GM19324 (cell line): ENCODE results near the gene STON1.
"Not testable (repeated sequence)": the region's sequence is repeated elsewhere in the genome, so short reads cannot be mapped to it uniquely, and the experiment has no call there.

ENCODE experiments used
- ATAC-seq: cut with Tn5 transposase; IDR thresholded peaks from one replicate; pipeline ENCODE4 v1.9.1; 2021; ENCODE audit warnings: mild to moderate bottlenecking, moderate library complexity; ENCODE audit not compliant: unreplicated experiment, low FRiP score

Gene STON1

DNA sequence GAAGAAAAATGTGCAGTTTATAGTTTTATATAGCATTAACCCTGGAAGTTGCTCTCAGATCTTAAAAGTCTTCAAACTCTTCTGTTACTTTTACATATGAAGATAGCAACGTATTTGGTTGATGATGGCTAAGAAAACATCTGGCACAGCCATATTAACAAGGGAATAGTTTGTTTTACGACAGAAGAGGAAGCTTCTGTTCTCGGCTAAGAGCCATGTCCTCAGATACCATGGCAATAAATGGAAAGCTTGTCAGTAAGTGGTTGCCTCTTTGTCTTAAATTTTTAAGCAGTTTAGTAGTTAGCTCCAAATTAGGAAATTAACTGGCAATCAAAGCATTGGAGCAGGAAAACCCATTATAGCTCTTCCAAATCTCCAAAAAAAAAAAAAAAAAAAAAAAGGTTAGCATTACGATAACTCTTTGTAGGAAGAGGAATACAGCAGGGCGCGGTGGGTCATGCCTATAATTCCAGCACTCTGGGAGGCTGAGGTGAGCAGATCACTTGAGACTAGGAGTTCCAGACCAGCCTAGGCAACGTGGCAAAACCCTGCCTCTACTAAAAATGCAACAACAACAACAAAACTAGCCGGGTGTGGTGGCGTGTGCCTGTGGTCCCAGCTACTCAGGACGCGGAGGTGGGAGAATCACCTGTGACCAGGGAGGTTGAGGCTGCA, 4.5 kb upstream of the STON1 start:
- ATAC-seq = no peak

DNA sequence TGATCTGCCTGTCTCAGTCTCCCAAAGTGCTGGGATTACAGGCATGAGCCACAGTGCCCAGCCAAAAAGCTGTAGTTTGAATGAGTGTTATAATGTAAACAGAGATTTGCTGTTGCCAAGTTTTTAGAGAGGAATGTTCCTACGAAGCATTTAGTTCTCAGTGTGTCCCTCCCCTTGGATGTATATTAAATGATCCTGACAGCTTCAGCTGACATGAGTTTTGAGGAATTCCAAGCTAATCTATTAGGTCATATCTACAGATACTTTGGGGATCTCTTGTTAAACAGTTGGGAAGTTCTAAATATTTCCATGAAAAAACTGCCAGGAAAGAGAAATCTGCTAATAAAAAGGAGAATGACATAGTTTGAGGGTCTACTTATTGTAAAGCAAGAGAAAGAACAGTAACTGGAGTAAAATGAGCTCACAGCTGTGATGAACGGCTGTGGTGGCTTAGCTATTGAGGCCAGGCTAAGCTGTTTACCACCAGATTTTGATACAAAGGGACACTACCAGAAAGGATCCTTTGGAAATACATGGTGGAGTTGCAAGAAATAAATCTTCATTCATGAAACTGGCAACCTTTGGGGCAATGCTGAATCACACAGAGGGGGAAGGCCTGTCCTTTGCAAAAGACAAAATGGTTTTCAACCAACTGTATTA, 2.6 kb upstream of the STON1 start:
- no peak for ATAC-seq

DNA sequence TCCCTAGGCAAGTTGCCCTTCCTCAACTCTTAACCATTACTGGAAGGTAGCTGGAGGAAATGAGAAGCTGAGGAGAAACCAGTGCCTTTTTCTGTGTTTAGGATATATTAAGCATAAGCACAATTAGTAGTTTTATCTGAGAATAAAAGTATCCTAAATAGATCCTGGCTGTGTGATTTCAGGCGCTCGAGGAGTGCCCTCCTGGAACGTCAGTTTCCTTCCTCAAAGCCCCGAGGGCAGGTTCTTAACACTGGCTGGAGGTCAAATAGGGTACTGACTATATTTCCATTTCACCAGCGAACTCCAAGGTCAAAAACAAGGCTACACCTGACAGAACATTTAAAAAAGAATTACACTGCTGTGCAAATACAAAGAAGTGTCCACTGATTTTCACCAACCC, 1.5 kb upstream of the STON1 start:
- ATAC-seq = no peak

DNA sequence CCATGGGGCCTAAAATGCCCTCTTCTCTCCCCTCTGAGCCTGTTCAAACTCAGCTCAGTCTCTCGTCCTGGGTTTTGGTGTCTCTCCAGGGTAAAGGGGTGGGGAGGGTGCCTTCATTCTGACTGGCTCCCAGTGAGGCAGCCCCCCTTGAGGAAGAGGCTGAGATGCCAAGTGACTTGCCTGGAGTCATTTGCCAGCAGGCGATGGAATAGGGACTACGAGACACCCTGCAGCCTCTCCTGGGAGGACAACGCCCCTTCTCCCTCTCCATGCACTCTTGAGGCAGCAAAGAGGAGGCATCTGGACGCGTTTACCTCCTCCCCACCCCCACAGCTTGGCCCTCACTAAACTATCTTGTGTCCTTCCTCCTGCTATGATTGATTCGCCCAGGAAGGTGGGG, 760 bp upstream of the STON1 start:
- ATAC-seq = no peak

DNA sequence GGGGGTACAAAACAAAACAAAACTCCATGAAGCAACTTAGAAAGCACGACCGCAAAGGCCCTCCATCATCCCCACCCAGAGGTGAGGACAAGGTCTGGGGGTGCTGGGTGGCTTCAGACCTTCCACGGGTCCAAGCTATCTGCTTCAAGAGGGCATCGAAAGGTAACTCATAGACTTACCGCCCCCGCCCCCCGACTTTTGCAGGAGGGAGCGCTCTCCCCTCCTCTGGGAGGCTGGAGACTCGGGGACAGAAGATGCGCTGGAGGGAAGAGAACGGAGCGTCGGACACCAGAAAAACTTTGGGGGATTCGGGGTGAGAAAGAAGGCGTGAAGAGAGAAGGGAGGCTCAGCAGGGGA, 300 bp upstream of the STON1 start:
- ATAC-seq = peak; percentile 23

DNA sequence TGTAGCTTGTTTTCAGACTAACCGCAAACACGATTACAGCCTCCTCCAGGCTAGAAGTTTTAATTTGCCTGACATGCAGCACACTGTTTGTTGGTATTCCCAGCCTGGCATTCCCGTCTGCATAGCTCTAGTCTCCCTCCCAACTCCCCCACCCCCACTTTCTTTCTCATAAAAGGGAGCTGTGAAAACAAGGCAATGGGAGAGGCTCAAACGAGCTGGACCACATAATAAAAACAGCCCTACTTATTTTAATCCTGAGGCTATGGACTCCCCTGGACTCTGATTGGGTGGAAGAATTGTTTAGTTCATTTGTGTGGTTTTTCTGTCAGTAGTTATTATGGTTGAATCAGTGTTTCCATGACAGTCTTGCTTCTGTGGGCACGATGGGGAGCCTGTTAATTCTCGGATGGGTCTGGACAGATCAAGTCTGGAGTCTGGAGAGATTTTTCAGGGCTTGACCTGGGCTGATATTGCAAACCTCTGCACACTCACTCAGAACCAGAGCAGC, 1.2 kb downstream of the STON1 start:
- ATAC-seq = no peak

DNA sequence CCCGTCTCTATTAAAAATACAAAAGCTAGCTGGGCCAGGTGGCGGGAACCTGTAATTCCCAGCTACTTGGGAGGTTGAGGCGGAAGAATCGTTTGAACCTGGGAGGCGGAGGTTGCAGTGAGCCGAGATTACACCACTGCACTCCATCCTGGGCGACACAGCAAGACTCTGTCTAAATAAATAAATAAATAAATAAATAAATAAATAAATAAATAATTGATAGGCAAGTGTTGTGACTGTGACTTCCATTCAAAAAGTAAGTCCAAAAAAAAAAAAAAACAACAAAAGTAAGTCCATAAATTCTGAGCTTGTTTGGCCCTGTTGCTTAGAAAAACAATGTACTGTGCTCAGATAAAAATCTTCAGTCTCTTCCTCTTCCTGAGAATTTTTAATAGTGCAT, 2.2 kb downstream of the STON1 start:
- ATAC-seq = no peak

DNA sequence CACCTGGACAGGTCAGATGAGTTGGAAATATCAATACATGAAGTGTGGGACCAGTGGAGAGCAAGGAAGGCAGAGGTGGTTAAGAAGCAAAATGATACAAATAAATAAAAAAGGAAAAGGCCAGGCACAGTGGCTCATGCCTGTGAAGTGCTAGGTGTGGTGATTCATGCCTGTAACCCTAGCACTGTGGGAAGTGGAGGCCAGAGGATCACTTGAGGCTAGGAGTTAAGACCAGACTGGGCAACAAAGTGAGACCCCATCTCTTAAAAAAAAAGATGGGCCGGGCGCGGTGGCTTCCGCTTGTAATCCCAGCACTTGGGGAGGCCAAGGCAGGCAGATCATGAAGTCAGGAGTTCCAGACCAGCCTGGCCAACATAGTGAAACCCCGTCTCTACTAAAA, 2.9 kb downstream of the STON1 start:
- no peak for ATAC-seq

DNA sequence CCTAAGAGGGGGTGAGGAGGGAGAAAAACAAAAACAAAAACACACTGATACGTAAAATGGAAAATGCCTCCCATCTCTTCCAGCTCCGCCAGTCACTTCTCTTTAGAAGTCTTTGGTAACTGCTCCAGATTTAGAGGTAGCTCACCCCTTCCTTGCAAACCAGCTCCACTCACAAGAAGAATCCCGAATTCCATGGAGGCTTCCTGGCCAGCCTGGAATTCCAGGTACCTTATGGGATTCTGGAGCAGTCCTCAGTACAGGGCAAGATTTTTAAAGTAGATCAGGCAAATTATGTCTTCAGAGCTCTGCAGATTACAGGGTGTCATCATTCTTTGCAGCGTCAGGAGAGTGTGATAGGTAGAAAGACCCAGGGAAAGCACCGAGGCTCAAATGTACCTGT, 4.8 kb downstream of the STON1 start:
- ATAC-seq = no peak

DNA sequence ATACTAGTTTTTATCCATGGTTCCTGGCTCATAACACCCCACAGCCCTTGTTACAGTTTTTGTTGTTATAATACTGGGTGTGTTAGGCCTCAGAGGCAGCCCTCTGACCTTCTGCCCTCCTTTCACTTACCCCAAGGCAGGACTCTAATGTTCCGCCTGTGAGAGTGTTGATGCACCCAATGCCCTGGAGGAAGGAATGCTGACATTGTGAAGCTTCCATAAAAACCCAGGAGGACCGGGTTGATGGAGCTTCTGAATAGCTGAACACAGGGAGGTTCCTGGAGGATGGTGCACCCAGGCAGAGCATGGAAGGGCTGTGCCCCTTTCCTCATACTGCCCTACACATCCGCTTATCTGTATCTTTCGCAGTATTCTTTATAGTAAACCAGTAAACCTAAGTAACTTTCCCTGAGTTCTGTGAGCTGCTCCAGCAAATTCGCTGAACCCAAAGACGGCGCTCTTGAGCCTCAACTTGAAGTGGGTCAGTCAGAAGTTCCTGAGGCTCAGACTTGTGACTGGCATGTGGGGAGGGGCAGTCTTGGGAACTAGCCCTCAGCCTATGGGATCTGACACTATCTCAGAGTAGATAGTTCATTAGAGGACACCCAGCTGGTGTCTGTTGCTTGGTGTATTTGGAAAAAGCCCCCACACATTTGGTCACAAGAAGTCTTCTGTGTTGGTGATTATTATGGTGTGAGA, 10.4 kb downstream of the STON1 start:
- no peak for ATAC-seq

DNA sequence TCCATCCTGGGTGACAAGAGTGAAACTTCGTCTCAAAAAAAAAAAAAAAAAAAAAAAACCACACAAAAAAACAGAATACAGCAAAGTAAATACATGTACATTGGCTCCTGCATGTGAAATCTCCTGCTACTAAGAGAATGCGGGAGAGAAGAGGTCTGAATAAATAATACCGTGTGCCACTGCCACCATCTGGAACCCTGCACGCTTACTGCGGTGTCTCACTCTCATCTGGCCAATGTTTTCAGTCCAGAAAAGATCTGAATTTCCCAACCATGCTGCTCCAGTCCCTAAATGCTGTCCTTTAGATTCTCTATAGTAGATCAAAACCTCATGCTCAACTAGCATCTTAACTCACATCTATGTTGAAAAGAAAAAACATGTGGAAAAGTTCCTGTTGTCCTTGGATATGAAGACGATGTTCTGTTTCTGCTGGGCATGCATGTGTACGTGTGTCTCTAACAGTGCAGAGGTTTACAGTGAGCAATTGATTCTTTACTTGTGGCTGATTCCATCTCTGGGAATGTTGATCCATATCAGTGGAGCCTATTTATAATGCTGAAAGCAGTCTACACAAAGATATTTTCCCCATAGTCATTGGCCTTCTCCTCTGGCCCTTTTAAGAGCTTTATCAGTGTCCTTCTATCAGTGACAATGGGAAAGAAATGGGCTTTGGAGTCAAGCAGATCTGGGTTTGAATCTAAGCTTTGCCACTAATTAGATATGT, 11.9 kb downstream of the STON1 start:
- no peak for ATAC-seq

DNA sequence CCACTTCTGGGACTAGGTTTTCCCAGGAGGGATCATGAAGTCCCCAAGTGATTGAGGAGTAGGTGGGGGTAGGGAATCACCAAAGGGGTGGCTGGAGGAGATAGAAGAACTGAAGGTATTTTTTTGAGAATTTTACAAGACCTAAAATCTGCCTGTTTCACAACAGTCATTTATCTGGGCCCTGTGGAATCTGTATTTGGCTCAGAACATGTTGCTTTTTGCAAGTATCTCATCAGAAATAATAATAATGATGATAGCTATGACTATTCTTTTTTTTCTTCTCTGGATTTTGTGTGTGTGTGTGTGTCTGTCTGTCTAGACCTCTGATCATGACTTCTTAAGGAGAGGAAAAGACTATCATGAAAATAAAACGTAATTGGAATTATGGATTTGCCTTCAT, 13.9 kb downstream of the STON1 start:
- ATAC-seq = no peak

DNA sequence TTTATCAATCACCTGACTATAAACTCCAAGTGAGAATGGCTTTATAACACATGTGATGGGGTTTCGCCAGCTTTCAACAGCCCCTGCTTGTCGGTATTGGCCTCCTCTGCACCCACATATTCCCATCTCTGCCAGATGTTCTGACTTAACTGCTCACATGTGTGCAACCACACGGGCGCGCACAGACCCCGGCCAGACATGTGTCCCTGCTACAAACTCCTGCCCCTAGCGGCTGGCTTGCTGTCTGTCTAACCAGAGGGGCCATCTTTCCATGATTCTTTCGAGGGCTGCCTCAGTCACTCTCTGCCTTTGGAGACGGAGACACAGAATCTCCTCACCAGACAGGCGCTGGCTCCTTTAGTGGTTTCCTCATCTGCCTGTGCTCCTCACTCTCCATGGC, 15.3 kb downstream of the STON1 start:
- ATAC-seq = no peak

DNA sequence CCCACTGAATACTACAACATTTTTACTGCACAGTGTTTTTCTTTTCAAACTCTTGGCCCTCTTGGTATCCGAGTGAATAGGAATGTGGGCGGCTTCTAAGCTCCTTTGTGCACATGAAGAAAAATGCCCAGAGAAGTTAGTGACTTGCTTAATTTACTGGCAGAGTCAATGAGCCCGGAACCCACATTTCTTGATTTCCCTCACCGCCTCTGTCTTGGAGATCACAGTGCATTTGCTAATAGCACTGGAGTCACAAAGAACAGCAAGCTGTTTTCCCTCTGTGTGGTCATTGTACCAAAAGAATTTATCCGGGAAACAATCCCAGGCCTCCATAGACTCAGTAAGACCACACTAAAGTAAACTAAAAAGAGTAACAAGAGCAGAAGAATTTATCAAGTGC, 18.9 kb downstream of the STON1 start:
- ATAC-seq = no peak

DNA sequence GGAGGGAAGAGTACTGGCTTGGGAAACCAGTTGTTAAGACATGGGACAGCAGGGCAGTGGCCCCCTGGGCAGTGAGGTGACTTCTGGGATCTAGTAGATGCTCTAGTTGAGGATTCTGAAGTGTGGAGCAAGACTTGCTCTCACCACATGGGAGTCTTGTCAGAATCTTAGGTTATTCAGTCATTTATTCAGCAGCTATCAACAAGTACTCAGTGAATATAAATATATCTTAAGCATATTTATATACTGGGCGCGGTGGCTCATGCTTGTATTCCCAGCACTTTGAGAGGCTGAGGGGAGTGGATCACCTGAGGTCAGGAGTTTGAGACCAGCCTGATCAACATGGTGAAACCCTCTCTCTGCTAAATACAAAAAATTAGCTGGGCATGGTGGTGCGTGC, 20.0 kb downstream of the STON1 start:
- ATAC-seq = no peak

DNA sequence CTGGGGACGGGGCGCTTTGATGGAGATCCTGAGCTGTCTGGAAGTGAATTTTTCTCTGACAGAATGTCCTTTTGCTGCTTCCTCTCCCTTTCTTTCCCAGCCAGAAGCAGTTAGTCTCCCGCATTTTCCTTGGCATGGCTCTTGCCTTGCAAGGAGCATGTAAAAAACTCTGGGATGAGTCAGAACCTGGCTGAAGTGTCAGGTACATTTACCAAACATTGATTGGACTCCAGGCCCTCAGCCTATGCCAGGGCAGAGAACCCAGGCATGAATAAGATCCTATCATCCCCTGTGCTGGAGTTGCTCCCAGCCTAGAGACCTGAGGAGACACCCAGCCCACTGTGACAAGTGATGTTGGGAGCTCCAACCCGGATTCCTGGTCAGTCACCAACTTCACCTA, 21.6 kb downstream of the STON1 start:
- no peak for ATAC-seq

DNA sequence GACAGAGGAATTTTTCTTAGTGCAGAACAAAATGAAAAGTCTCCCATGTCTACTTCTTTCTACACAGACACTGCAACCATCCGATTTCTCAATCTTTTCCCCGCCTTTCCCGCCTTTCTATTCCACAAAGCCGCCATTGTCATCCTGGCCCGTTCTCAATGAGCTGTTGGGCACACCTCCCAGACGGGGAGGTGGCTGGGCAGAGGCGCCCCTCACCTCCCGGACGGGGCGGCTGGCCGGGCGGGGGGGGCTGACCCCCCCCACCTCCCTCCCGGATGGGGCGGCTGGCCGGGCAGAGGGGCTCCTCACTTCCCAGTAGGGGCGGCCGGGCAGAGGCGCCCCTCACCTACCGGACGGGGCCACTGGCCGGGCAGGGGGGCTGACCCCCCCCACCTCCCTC, 25.1 kb downstream of the STON1 start:
- ATAC-seq = not testable (repeated sequence)

DNA sequence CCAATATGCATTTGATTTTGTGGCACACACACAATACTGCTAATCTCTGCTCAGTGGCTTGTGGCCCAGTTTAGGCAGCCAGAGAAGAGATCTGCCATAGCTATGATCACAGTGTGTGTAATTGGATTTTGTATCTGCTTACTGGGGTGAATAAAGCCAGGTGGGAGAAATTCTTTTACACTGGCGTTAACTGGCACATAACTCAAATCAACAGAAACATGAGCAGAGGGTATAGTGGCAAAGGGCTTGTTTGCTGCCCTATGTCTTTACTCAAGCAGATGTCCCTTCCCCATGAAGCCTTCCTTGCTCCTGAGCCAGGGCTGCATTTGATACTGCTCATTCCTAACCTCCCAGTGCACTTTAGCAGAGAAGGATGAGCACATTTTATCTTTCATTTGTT, 28.5 kb downstream of the STON1 start:
- no peak for ATAC-seq

DNA sequence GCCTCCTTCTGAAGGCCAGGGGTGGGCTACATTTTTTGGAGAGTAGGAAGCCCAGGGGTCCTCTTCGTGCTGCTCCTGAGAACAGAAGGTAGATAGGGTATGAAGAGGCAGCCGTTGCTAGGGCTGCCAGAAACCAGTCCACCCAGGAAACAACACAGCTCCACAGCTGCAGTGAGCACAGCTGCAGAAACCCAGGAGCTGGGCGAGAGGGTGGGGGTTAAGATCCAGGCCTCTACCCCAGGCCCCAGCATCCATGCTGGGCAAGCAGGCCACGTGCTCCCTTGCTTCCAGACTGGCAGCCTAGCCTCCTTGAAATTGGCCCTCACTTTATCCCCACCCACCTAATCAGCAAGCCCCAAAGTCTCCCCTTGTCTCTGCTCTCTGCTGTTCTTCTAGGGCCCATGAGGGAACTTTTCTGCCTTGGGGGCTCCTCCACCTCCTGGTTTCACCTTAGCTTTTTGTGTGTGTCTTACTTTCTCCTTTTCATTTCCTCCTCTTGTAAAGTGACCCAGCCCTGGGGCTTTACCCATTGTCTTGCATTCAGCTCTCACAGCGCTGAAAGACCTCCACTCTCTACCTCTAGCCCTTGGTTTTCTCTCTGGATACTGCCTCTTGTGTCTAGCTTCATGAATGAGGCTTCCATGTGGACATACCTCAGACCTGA, 30.7 kb downstream of the STON1 start:
- ATAC-seq = no peak

DNA sequence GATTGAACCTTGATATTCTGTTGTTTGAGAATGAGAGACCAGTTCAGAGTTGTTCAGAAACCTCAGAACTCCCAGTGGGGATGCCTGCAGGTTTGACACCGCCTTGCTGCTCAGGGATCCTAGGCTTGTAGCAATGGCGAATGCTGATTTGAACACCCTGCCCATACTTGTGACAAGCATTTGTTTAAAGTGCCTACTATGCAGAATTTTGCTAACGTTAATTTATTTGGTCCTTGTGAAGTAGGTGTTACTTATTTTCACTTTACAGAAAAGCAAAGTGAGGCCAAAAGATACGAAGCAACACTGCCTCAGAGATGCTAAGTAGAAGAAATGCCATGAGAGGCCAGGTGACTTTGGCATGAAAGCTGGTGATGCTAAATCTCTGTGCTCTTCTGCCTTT, 32.3 kb downstream of the STON1 start:
- no peak for ATAC-seq
